Body of pancreas (tissue), 4 donors: ENCODE data around the gene BLM. TPM values are rescaled to one million over a fixed set of nuclear protein-coding genes. Genes with fewer than 3 reads are reported as not detected.

Experiments
- ATAC-seq: fragments of 150-250 bp; one replicate; pipeline ENCODE4 v1.9.1; 2016
- DNase-seq, 4 donors: peaks; one replicate each; pipeline ENCODE4 v3.0.0-alpha.2; 2019
- H3K27ac ChIP-seq, 4 donors: fragments of 200-600 bp; sonication (generic); 1 replicate in 3 of 4; 2 replicates in 1 of 4; pipeline versions ENCODE4 v1.5.1 to v1.6.1; 2016 to 2019; ENCODE audit warnings: mild to moderate bottlenecking in 1 of 4, mixed read lengths in 1 of 4, moderate library complexity in 1 of 4
- H3K27me3 ChIP-seq, 2 donors: fragments of 200-600 bp; sonication (generic); one replicate each; pipeline ENCODE4 v1.6.0; 2016; ENCODE audit warnings: mild to moderate bottlenecking in 1 of 2
- H3K36me3 ChIP-seq, 2 donors: fragments of 200-600 bp; sonication (generic); replicated peaks in 1 of 2; 2 replicates each; pipeline ENCODE4 v1.5.1; 2016; ENCODE audit warnings: low read depth in 2 of 2; ENCODE audit not compliant: insufficient read depth in 1 of 2
- H3K4me1 ChIP-seq: fragments of 200-600 bp; sonication (generic); one replicate; pipeline ENCODE4 v1.6.0; 2016
- H3K4me3 ChIP-seq, 2 donors: fragments of 200-600 bp; sonication (generic); 1 replicate in 1 of 2; 2 replicates in 1 of 2; pipeline ENCODE4 v1.5.1; 2016 to 2019
- H3K9me3 ChIP-seq, 3 donors: fragments of 200-600 bp; sonication (generic); 1 replicate in 2 of 3; 2 replicates in 1 of 3; pipeline ENCODE4 v1.5.1; 2016
- CTCF ChIP-seq, 7 experiments: fragments of 450-650 bp in 4 of 7; fragments of 200-600 bp in 3 of 7; sonication (generic) in 3 of 7; IDR thresholded peaks; one replicate each; pipeline ENCODE4 v1.5.1; 2016 to 2019; ENCODE audit warnings: antibody characterized with exemption in 7 of 7
- POLR2A ChIP-seq, 3 donors: fragments of 450-650 bp; IDR thresholded peaks; one replicate each; pipeline ENCODE4 v1.6.1; 2016; ENCODE audit warnings: antibody characterized with exemption in 3 of 3, mild to moderate bottlenecking in 2 of 3
- WGBS, 2 donors: methylation state at CpG; one replicate each; pipeline ENCODE4 v1.1.5; 2017; 5-methylcytosine and 5-hydroxymethylcytosine counted together
- intact Hi-C: fragments of 100-400 bp; cut with DNase I; formaldehyde crosslinking; loops from one replicate; pipeline ENCODE4 v1.15.1; 2023
- total RNA-seq, 2 donors: library from RNA; depleted of rRNA; stranded (reverse); fragments of >200 nt; gene quantifications; one replicate each; pipeline ENCODE4 v1.1.0, GENCODE V29; 2016

Gene BLM
- total RNA-seq, 2 donors from 2014 or later = 0.26 to 1.3 TPM

GRCh38 chr15:90829126-90829525 is 112.0 kb downstream of the BLM start:
- no peak for TF ChIP-seq CTCF (IDR thresholded peaks at IDR 0.05)
- no peaks in the 10 kb centered on the region for H3K36me3 ChIP-seq
- 67 to 73% methylated on average over 5 to 6 of the region's 6 CpGs for WGBS, 2 donors
- intact Hi-C loops = no loop called here
- H3K27ac ChIP-seq = no peak overlapping the region
- DNase-seq (no peak), ATAC-seq (no peak)
- no peaks in the 10 kb centered on the region for H3K9me3 ChIP-seq
- peaks cover 12% of the 10 kb centered on the region for H3K4me1 ChIP-seq
- no peaks in the 10 kb centered on the region for H3K27me3 ChIP-seq
- H3K4me3 ChIP-seq = no peak overlapping the region

GRCh38 chr15:90829942-90830440 is 112.8 kb downstream of the BLM start:
- no peak for TF ChIP-seq CTCF (IDR thresholded peaks at IDR 0.05)
- TF ChIP-seq POLR2A (IDR thresholded peaks at IDR 0.05) = peak in 1 of 3 donors; percentile 45
- peaks cover 3% of the 10 kb centered on the region for H3K4me1 ChIP-seq
- intact Hi-C loops = no loop called here
- WGBS, 2 donors = 70 to 81% methylated on average over 11 to 15 of the region's 15 CpGs
- no peaks in the 10 kb centered on the region for H3K9me3 ChIP-seq
- no peaks in the 10 kb centered on the region for H3K36me3 ChIP-seq
- peak overlapping the region in 2 of 4 donors; percentile 47 to 68 for H3K27ac ChIP-seq
- DNase-seq = peak in 1 of 4 donors; percentile 72
- H3K27me3 ChIP-seq = no peaks in the 10 kb centered on the region
- no peak overlapping the region for H3K4me3 ChIP-seq
- ATAC-seq = peak; percentile 18

- Histone ChIP-seq H3K27me3 (no peaks in the 10 kb centered on the region), H3K36me3 (no peaks in the 10 kb centered on the region), H3K9me3 (no peaks in the 10 kb centered on the region), H3K4me3 (no peak overlapping the region), H3K27ac (no peak overlapping the region), H3K4me1 (no peaks in the 10 kb centered on the region)
- no peak for TF ChIP-seq CTCF (IDR thresholded peaks at IDR 0.05)
- 61 to 72% methylated on average over 5 of the region's 5 CpGs for WGBS, 2 donors
- ATAC-seq (no peak), DNase-seq (no peak)
- intact Hi-C loops = no loop called here
These were observed 117.5 kb downstream of the BLM start for GRCh38 chr15:90834626-90835025.

GRCh38 chr15:90836296-90836871 is 119.2 kb downstream of the BLM start:
- no peak for ATAC-seq
- no peaks in the 10 kb centered on the region for H3K27me3 ChIP-seq

More at GRCh38 chr15:90836296-90836871, 119.2 kb downstream of the BLM start:
- intact Hi-C loops = no loop called here
- no peak overlapping the region for H3K27ac ChIP-seq
- H3K4me3 ChIP-seq = no peak overlapping the region
- no peaks in the 10 kb centered on the region for H3K36me3 ChIP-seq
- no peaks in the 10 kb centered on the region for H3K9me3 ChIP-seq
- no peak for TF ChIP-seq CTCF (IDR thresholded peaks at IDR 0.05)
- TF ChIP-seq POLR2A (IDR thresholded peaks at IDR 0.05) = no peak
- WGBS, 2 donors = 80 to 86% methylated on average over 7 of the region's 7 CpGs
- no peak for DNase-seq
- H3K4me1 ChIP-seq = no peaks in the 10 kb centered on the region
